Heart right ventricle (tissue), 16 donors: ENCODE data around the gene C9orf85. TPM values are rescaled to one million over a fixed set of nuclear protein-coding genes. Genes with fewer than 3 reads are reported as not detected.
"Not testable (repeated sequence)": the region's sequence is repeated elsewhere in the genome, so short reads cannot be mapped to it uniquely, and the experiment has no call there.

Experiments used
- ATAC-seq, 8 donors: fragments of 200-7000 bp; cut with Tn5 transposase; one replicate each; pipeline ENCODE4 v1.9.1; 2020; ENCODE audit warnings: mild to moderate bottlenecking in 8 of 8, moderate library complexity in 8 of 8, moderate number of reproducible peaks in 1 of 8
- DNase-seq, 2 donors: peaks; one replicate each; pipeline ENCODE4 v3.0.0-alpha.2; 2020
- H3K27ac ChIP-seq, 10 donors: fragments of 200-600 bp; sonication (generic) in 2 of 10; one replicate each; pipeline versions ENCODE4 v1.5.0 to v1.8.0; 2020 to 2022; ENCODE audit warnings: mild to moderate bottlenecking in 3 of 10
- H3K27me3 ChIP-seq, 7 donors: fragments of 200-600 bp; one replicate each; pipeline ENCODE4 v1.8.0; 2021 to 2022; ENCODE audit warnings: mild to moderate bottlenecking in 2 of 7
- H3K36me3 ChIP-seq, 9 donors: fragments of 200-600 bp; sonication (generic) in 1 of 9; one replicate each; pipeline versions ENCODE4 v1.5.0 to v1.8.0; 2020 to 2022; ENCODE audit warnings: mild to moderate bottlenecking in 2 of 9
- H3K4me1 ChIP-seq, 9 donors: fragments of 200-600 bp; sonication (generic) in 1 of 9; one replicate each; pipeline versions ENCODE4 v1.5.0 to v1.8.0; 2020 to 2022; ENCODE audit warnings: mild to moderate bottlenecking in 4 of 9
- H3K4me3 ChIP-seq, 10 donors: fragments of 200-600 bp; sonication (generic) in 2 of 10; one replicate each; pipeline versions ENCODE4 v1.5.0 to v1.8.0; 2020 to 2022; ENCODE audit warnings: mild to moderate bottlenecking in 7 of 10, moderate library complexity in 2 of 10
- H3K9me3 ChIP-seq, 11 donors: fragments of 200-600 bp in 10 of 11; sonication (generic) in 2 of 11; one replicate each; pipeline versions ENCODE4 v1.5.0 to v1.8.0; 2013 to 2022; ENCODE audit warnings: mild to moderate bottlenecking in 2 of 11, control low read depth in 1 of 11, moderate library complexity in 1 of 11
- WGBS, 2 donors: extraction: QIAGEN DNeasy Blood & Tissue Kit; methylation state at CpG; one replicate each; pipeline ENCODE4 v1.1.7; 2013; ENCODE audit warnings: inconsistent platforms in 1 of 2; 5-methylcytosine and 5-hydroxymethylcytosine counted together
- intact Hi-C, 10 donors: fragments of 100-400 bp; cut with DNase I; formaldehyde crosslinking; loops; one replicate each; pipeline versions ENCODE4 v1.11.1 to v1.14.2; 2022
- polyA plus RNA-seq, 2 donors: library from polyadenylated mRNA; stranded (reverse); fragments of 200-250 nt; gene quantifications; one replicate each; pipeline ENCODE4 v1.2.3, GENCODE V29; 2013
- total RNA-seq, 10 donors: library from RNA; stranded (reverse); fragmentation: NEBNext Ultra II Directional in 3 of 10; extraction: Animal tissue kit (Norgen Biotek cat#: 25700) in 3 of 10; gene quantifications; one replicate each; pipeline versions ENCODE4 v1.2.1 to v1.2.4, GENCODE V29; 2021 to 2023
- TF ChIP-seq, protein P1 (sequence below), 9 donors: fragments of 200-600 bp; sonication (generic) in 2 of 9; IDR thresholded peaks; one replicate each; pipeline versions ENCODE4 v1.5.0 to v1.8.0; 2021 to 2022; ENCODE audit warnings: antibody characterized with exemption in 9 of 9, mild to moderate bottlenecking in 5 of 9, moderate library complexity in 1 of 9
- donor health status: Arrhythmogenic right ventricular cardiomyopathy.
- donor health status: ischemic (EF 13 %, LVEDD 7.1; RV severe dilation, severe dysfunction).
- donor health status: healthy with polysubstance abuse.
- donor health status: DM: no; HTN: yes; CAD: no.
- donor health status: DM: no; HTN: no; CAD: no.
- donor health status: ischemic (EF 25% LVEDD 6.9; RV normal size, moderate dysfunction).
- donor health status: ischemic (EF 25% LVEDD 5.7; RV mildly dilated, moderate dysfunction).
- donor health status: healthy.
- donor health status: DM: yes; HTN: yes; CAD: no.
- donor health status: Ischemic cardiomyopathy.
- donor health status: ischemic (EF 35%, LVEDD 5.7; RV mildly dilated, moderate dysfunction).
- donor health status: nonischemic (EF 11% LVEDD 7.7; RV severe dilation, severe dysfunction).
- donor health status: DM: yes; HTN: yes; CAD: no.
- donor health status: PGD.
- donor health status: ischemic (EF 29% LVEDD 5.4; RV normal size, mild dysfunction).
- donor health status: nonischemic (EF 23%, LVEDD 6.1; RV moderate dilation, normal function).

The C9orf85 gene
- total and polyA plus RNA-seq, 12 donors, result 3.8 to 8.5 (median 6.1) TPM

DNA sequence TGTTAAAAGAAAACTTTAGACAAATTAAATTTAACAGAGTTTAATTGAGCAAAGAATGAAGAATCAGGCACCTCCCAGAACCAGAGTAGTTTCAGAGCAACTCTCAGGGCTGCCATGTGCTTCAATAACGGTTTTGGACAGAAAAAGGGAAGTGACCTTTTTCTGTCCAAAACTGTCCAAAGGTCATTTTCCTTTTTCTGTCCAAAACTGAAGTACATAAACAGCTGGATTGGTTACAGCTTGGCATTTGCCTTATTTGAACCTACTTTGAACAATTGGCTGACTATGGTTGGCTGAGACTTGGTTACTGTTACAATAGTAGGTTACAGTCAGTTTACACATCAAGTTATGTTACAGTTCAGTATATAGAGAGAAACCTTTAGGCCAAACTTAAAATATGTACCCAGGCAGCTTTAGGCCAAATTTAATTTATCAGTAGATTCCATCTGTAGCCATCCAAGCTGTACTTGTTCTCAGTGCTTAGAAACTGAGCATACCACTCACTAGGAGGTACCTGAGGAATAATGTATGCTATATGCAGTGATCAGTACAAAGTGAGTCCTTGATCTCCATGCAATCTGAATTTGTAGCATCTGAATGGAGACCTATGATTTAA, 44.0 kb downstream of the C9orf85 start:
- WGBS, 2 donors, result 22 to 53% methylated on average over 1 of the region's 1 CpG
- DNase-seq (no peak), ATAC-seq (peak in 1 of 8 donors; percentile 23)
- H3K27ac ChIP-seq, result no peak overlapping the region
- TF ChIP-seq, protein P1, sequence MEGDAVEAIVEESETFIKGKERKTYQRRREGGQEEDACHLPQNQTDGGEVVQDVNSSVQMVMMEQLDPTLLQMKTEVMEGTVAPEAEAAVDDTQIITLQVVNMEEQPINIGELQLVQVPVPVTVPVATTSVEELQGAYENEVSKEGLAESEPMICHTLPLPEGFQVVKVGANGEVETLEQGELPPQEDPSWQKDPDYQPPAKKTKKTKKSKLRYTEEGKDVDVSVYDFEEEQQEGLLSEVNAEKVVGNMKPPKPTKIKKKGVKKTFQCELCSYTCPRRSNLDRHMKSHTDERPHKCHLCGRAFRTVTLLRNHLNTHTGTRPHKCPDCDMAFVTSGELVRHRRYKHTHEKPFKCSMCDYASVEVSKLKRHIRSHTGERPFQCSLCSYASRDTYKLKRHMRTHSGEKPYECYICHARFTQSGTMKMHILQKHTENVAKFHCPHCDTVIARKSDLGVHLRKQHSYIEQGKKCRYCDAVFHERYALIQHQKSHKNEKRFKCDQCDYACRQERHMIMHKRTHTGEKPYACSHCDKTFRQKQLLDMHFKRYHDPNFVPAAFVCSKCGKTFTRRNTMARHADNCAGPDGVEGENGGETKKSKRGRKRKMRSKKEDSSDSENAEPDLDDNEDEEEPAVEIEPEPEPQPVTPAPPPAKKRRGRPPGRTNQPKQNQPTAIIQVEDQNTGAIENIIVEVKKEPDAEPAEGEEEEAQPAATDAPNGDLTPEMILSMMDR (IDR thresholded peaks at IDR 0.05), result no peak
- intact Hi-C loops, result no loop called here
- peaks cover 0 to 39% (median 0%) of the 10 kb centered on the region in 9 donors for H3K36me3 ChIP-seq
- H3K4me3 ChIP-seq, result no peak overlapping the region
- no peaks in the 10 kb centered on the region for H3K27me3 ChIP-seq
- H3K9me3 ChIP-seq, result no peaks in the 10 kb centered on the region
- H3K4me1 ChIP-seq, result peaks cover 0 to 14% (median 7%) of the 10 kb centered on the region in 9 donors

DNA sequence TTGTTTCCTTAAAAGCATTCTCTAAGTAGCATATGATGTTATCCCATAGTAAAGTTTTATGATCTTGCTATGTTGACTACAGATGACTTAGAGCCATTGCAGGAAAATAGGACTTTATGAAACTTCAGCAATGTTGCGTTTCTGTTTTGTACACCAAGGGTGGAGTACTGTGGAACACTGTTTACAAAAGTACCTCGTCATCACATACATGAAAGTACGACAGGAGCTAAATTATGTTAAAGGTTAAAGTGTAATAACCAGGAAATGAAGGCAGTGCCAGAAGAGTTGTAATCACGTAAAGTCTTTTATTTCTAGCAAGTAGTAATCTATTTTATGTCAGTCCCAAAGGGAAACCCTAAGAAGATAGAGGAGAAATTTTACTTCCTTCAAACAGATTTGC, 50.9 kb downstream of the C9orf85 start:
- intact Hi-C loops, result no loop called here
- 45 to 54% methylated on average over 4 of the region's 4 CpGs for WGBS, 2 donors
- Histone ChIP-seq H3K4me3 (no peak overlapping the region), H3K27ac (peak overlapping the region in 1 of 10 donors; percentile 7), H3K36me3 (peaks cover 0 to 22% (median 0%) of the 10 kb centered on the region in 9 donors), H3K9me3 (no peaks in the 10 kb centered on the region), H3K4me1 (peaks cover 0 to 8% (median 0%) of the 10 kb centered on the region in 9 donors), H3K27me3 (no peaks in the 10 kb centered on the region)
- ATAC-seq (peak in 3 of 8 donors; percentile 22 to 46 (median 41)), DNase-seq (no peak)
- TF ChIP-seq, protein P1 (IDR thresholded peaks at IDR 0.05), result no peak

DNA sequence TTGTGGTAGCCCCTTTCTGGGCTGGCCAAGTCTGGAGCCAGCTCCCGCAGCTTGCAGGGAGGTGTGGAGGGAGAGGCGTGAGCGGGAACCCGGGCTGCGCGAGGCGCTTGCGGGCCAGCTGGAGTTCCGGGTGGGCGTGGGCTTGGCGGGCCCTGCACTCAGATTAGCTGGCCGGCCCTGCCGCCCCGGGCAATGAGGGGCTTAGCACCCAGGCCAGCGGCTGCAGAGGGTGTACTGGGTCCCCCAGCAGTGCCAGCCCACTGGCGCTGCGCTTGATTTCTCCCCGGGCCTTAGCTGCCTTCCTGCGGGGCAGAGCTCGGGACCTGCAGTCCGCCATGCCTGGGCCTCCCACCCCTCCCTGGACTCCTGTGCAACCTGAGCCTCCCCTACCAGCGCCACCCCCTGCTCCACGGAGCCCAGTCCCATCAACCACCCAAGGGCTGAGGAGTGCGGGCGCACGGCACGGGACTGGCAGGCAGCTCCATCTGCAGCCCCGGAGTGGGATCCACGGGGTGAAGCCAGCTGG, 52.1 kb downstream of the C9orf85 start:
- H3K27ac ChIP-seq, H3K4me1 ChIP-seq, intact Hi-C loops, DNase-seq, H3K4me3 ChIP-seq, H3K27me3 ChIP-seq, ATAC-seq: not testable (repeated sequence)
- H3K9me3 ChIP-seq, result peaks cover 0 to 11% (median 1%) of the 10 kb centered on the region in 11 donors
- WGBS, 2 donors, result 91 to 94% methylated on average over 27 to 29 of the region's 29 CpGs
- H3K36me3 ChIP-seq, result peaks cover 0 to 22% (median 0%) of the 10 kb centered on the region in 9 donors

DNA sequence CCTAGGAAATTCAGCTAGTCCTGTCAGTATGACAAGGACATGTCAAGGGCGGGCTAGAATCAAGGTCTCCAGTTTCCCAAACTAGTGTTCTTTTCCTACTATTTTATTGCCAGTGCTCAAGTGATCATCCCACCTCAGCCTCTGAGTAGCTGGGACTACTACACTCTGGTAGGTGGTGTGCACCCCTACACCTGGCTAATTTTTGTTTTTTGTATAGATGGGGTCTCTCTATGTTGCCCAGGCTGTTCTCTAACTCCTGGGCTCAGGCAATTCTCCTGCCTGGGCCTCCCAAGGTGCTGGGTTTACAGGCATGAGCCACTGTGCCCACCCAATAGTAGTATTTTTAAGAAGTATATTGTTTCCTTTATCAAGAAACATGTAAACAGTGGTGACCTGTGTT, 54.0 kb downstream of the C9orf85 start:
- Histone ChIP-seq H3K36me3 (peaks cover 0 to 13% (median 0%) of the 10 kb centered on the region in 9 donors), H3K27ac (no peak overlapping the region), H3K9me3 (peaks cover 0 to 22% (median 3%) of the 10 kb centered on the region in 11 donors), H3K4me1 (peaks cover 0 to 8% (median 0%) of the 10 kb centered on the region in 9 donors), H3K4me3 (no peak overlapping the region), H3K27me3 (no peaks in the 10 kb centered on the region)
- TF ChIP-seq, protein P1 (IDR thresholded peaks at IDR 0.05), result no peak
- ATAC-seq (no peak), DNase-seq (no peak)
- intact Hi-C loops, result no loop called here
- 98 to 100% methylated on average over 1 of the region's 1 CpG for WGBS, 2 donors

DNA sequence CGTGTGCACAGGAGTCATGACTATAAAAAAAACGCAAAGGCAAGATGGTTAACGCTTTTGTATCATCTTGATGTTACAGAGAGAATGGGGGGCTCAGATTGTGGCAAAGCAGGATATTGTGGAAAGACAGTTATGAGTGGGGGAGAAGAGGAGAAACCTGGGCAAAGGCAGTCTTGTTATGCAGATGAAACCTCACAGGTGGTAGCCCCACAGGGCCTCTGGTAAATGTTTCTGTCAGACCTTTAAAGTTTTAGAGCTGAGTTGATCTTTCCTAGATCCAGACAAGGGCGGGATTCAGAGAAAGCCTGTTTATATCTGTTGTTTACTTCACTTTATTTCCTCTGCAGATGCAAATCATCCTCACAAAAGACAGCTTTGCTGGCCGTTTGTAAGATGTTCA, 55.2 kb downstream of the C9orf85 start:
- Histone ChIP-seq H3K4me3 (no peak overlapping the region), H3K4me1 (peaks cover 0 to 8% (median 0%) of the 10 kb centered on the region in 9 donors), H3K9me3 (peaks cover 0 to 22% (median 3%) of the 10 kb centered on the region in 11 donors), H3K27ac (no peak overlapping the region), H3K27me3 (no peaks in the 10 kb centered on the region), H3K36me3 (peaks cover 0 to 15% (median 0%) of the 10 kb centered on the region in 9 donors)
- intact Hi-C loops, result no loop called here
- TF ChIP-seq, protein P1 (IDR thresholded peaks at IDR 0.05), result no peak
- no peak for DNase-seq
- ATAC-seq, result no peak
- WGBS, 2 donors, result 79 to 80% methylated on average over 5 of the region's 5 CpGs
